GM21786 (cell line): Measurements from ENCODE around the gene LSAMP.

ENCODE experiments used
- ATAC-seq: cut with Tn5 transposase; IDR thresholded peaks from one replicate; pipeline ENCODE4 v1.9.1; 2021; ENCODE audit not compliant: unreplicated experiment

Gene LSAMP

GRCh38 chr3:116367761-116368395, 77.4 kb downstream of the LSAMP start:
- no peak for ATAC-seq

GRCh38 chr3:116356056-116356455, 89.2 kb downstream of the LSAMP start:
- ATAC-seq, result no peak

- ATAC-seq, result no peak
Measured at GRCh38 chr3:116354382-116354781, 90.9 kb downstream of the LSAMP start.

DNA sequence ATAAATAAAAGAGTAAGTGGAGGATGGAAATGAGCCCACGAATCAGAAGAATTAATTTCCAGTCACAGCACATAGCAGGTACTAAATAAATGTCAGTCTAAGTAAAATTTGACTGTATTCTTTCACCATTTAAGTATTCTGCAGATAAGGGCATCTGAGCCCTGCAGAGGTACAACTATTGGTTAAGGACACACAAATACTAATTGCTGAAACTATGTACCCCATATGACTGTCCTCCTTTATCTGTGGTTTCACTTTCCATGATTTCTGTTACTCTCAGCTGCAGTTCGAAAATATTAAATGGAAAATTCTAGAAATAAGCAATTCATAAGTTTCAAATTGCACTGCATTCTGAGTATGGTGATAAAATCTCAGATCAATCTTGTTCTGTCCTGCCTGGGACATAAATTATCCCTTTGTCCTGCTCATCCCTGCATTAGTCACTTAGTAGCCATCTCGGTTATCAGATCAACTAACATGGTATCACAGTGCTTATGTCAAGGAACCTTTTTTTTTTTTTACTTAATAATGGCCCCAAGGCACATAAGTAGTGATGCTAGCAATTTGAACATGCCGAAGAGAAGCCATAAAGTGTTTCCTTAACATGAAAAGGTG, 95.1 kb downstream of the LSAMP start:
- no peak for ATAC-seq

DNA sequence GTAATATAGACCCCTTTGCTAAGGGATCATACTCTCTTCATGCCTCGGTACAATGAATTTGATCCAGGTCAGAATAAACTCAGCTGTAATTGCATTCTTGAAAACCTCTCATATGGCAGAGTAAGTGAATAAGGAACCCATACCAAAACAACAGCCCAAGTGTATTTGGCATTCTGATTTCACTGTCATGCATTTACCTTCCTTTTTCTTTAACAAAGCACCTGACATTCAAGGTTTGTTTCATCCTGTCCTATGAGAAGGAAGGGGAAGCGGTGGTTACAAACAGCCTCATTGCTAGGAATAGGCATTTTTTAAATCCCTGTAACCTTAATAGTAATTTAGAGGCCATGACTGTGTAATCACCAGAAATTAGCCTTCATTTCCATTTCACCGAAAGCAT, 97.1 kb downstream of the LSAMP start:
- no peak for ATAC-seq

DNA sequence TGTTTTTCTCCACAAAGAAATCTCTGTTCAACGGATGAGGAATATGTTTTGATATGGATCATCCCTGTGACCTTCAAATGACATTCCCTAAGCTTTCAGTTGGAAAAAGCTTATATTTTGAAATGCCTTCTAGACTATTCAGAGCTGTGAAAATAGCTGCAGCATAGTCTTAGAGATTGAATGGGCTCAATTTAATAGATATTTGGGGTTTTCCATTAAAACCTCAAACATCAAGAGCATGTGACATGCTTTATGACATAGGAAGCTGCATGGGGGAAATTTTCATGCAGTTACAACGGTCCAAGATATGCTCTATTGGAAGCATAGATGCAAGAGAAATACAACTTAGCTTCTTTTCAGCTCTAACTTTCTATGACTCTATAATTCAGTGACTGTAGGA, 102.8 kb downstream of the LSAMP start:
- ATAC-seq, result no peak

DNA sequence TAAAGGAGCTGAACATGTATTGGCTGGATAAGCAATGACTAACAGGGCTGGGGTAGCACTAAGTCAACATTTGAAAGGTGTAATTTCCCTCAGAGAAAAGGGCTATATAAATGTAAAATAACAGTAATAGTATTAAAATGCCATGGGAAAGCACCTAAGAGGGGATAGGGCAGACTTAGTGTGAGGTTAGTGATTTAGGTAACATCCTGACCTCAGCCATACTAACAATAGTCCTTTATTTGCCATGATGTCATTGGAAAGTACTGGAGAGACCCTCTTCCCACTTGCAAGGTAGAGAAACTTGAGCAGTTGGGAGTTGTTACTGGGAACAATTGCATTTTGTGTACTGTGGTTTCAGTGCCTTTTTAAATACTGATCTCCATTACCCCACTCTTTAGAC, 103.4 kb downstream of the LSAMP start:
- ATAC-seq, result no peak

GRCh38 chr3:116341381-116341780, 103.9 kb downstream of the LSAMP start:
- ATAC-seq, result no peak

DNA sequence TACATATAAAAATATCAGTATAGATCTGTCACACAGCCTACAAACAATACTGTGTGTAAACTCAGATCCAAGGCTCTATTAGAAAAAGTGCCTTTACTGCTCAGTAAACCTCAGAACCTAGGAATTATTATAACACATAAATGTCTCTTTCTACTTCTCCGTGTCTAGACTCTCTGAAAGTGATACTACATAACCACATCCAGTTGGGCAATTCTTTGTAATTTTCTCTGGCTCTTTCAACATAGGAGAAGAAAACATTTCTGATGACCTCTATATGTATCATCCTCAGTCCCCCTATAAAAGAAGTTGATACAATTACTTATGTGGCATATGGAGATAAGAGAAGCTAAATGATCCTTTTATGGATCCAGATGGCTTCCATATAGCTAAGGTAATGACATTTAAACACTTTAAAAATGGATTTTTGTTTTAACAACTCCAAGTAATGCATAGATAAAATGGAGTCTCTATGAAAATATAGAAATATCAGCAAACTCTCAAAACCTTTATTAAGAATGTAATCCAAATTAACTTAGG, 104.5 kb downstream of the LSAMP start:
- peak; percentile 36 for ATAC-seq

- ATAC-seq, result no peak
Measured at GRCh38 chr3:116339441-116340028, 105.8 kb downstream of the LSAMP start.

DNA sequence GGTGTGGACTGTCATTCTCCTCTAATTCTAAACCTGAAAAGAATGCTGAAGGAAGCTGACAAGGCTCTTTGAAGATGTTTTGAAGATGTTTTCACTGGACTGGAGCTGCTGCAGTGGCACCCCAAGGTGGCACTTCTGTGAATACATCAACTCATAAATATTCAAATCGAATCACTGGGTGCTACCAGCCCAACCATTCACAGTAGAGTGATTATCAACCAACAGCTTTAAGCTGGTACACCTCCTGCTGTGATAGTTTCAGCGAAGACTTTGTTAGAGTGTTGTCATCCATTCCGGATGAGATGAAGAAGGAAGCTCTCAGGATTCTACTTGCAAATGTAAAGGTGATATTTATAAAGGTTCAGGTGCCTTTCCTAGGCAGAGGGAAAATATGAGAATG, 106.6 kb downstream of the LSAMP start:
- no peak for ATAC-seq

DNA sequence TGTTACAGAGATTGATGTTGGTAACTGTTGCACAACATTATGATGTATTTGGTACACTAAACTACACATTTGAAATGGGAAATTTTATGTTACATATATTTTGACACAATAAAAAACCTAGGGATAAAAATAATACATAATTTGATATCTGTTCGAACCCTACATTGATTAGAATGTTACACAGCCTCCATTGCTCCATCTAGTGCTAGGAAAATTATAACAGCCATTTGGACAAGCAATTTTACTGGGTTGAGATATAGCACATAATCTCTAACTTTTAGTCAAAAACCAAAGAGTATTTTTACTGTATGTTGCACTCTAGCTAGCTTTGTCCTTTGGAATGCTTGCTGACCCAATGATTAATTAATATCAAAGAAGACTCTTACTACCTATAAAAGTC, 108.1 kb downstream of the LSAMP start:
- no peak for ATAC-seq

- no peak for ATAC-seq
Measured at GRCh38 chr3:116331380-116331779, 113.9 kb downstream of the LSAMP start.

DNA sequence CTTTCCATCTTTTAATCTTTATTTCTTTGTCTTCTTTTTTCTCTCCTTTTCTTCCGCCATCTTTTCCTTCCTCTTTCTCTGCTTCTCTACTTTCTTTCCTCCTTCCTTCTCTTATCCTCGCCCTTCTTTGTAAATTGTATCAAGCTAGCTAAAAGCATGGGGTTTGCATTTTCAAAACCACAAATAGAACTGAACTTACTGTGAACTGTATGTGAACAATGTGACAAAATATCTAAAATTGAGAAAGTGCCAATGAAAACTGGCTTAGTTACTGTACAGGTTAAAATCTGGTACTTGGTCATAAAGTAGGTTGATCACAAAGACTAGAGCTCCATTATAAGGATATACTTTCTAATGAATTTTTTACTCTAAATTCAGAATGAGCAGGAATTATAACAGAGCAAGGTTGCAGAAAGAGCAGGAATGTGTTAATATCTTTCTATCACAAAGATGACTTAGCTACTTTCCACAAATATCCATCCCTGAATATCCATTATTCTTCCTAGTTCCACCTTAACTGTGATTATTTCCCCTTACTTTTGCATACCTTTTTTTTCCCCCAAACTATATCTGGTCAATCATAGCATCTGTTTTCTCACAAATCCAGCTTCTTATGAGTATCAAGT, 122.4 kb downstream of the LSAMP start:
- ATAC-seq, result no peak

- no peak for ATAC-seq
Measured at GRCh38 chr3:116318370-116318769, 126.9 kb downstream of the LSAMP start.

GRCh38 chr3:116316771-116317170, 128.5 kb downstream of the LSAMP start:
- no peak for ATAC-seq

DNA sequence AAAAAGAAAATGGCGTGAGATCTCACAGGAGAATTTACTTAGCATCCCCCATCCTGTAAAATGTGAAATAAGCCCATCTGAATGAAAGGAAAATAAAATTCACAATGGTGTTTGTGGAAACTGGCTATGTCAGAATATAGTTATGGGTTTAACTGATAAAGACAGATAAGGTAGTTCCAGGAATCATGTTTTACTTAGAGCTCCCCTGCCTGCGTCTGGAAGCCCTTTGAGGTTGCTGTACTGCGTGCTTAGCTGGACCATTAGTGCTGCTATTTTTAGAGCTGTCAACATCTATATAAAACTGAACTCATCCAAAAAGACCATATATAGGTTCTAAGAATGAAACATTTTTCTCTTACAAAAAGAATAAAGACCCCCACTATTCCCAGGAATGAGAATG, 130.8 kb downstream of the LSAMP start:
- ATAC-seq, result no peak

DNA sequence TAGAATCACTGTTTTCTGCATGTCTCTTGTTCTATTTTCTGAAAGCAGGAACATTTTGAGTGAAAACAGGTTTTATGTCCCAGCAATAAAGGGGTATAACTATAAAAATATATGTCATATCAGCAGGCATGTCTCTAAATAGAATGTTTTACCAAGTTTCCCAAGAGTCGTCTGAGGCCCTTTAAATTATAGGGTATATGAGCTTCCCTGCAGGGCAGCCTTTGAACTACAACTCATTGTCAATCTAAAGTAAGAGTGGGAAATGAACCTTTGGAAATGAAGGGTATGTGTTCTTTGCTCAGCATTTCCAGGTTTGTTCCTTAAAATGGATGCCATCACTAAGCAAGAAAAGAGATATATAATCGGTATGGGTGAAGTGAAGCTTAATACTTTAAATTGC, 138.6 kb downstream of the LSAMP start:
- no peak for ATAC-seq

DNA sequence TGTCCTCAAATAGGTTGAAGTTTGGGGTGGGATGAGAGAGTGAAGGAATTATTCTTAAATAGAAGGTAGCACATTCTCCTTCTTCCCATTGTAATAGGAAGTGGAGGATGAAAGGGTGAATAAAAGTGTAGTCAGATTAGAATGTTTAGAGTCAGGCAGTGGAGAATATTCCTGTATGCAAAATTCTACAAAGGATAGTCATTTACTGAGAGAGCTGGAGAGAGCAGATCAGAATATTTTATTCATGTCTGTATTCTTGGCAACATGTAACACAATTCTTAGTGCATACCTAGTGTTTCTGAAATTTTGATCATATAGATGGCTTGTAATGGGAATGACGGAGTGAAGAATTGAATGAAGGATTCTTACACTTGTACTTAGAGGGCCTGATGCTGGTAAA, 139.1 kb downstream of the LSAMP start:
- no peak for ATAC-seq

GRCh38 chr3:116302087-116302747, 143.1 kb downstream of the LSAMP start:
- no peak for ATAC-seq

DNA sequence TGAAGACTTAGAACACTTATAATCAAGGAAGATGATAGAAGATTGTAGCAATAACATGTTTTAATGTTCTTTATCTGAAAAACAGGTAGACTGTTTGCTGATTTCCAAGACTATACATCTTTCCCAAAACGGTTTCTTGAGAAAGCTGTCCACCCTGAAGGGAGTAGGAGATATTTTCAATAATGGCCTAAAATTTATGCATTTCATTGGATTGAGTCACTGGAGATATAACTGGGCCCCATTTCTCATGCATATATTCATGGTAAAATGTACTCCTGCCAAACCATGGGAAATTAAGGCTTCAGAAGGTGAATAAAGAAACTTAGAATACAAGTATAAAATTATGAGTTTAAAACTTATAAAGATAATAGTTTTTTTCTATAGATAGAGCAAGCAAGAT, 143.9 kb downstream of the LSAMP start:
- ATAC-seq, result no peak
